WTC11 (cell line): ENCODE data around the gene TMEM243. TPM values are rescaled to one million over a fixed set of nuclear protein-coding genes. Genes with fewer than 3 reads are reported as not detected.

ENCODE experiments used
- ATAC-seq: fragments of 200-7000 bp; cut with Tn5 transposase; 2 replicates; pipeline ENCODE4 v1.10.0; 2021; ENCODE audit warnings: mild to moderate bottlenecking, moderate library complexity
- CTCF ChIA-PET: fragments of 300-600 bp; sonication (Branson Sonifier 250); formaldehyde crosslinking; loops from one replicate; lab custom pipeline; 2021; ENCODE audit warnings: antibody characterized with exemption; lab: Charles Lee
- POLR2A ChIA-PET: fragments of 350-600 bp; sonication (Branson Sonifier 250); formaldehyde crosslinking; loops from one replicate; lab custom pipeline; 2021; ENCODE audit warnings: antibody characterized with exemption; lab: Charles Lee
- DNase-seq: peaks from one replicate; pipeline ENCODE4 v3.0.0; 2021; ENCODE audit warnings: low spot score
- H3K27ac Mint-ChIP-seq: 2 replicates; pipeline ENCODE4 v1.8.0; 2021; ENCODE audit warnings: mixed read lengths
- H3K27me3 Mint-ChIP-seq: 2 replicates; pipeline ENCODE4 v1.8.0; 2021; ENCODE audit warnings: low read depth, mild to moderate bottlenecking, moderate library complexity, mixed read lengths
- H3K36me3 Mint-ChIP-seq: 2 replicates; pipeline ENCODE4 v1.8.0; 2021; ENCODE audit warnings: mixed read lengths
- H3K4me1 Mint-ChIP-seq: 2 replicates; pipeline ENCODE4 v1.8.0; 2022; ENCODE audit warnings: mixed read lengths
- H3K4me3 Mint-ChIP-seq: 2 replicates; pipeline ENCODE4 v1.8.0; 2021; ENCODE audit warnings: mild to moderate bottlenecking, moderate library complexity, mixed read lengths
- H3K9me3 Mint-ChIP-seq: 2 replicates; pipeline ENCODE4 v1.8.0; 2021; ENCODE audit warnings: mixed read lengths
- ATF1 ChIP-seq: sonication (generic); formaldehyde crosslinking; IDR thresholded peaks from 2 replicates; pipeline ENCODE4 v1.8.1; 2023; ENCODE audit warnings: mild to moderate bottlenecking, moderate library complexity, missing genetic modification reagents
- FOXK1 ChIP-seq: sonication (generic); formaldehyde crosslinking; IDR thresholded peaks from 2 replicates; pipeline ENCODE4 v1.8.0; 2022; ENCODE audit warnings: mild to moderate bottlenecking, moderate library complexity, missing genetic modification reagents
- FOXP4 ChIP-seq: sonication (generic); formaldehyde crosslinking; IDR thresholded peaks from 2 replicates; pipeline ENCODE4 v1.8.0; 2022; ENCODE audit warnings: mild to moderate bottlenecking, missing genetic modification reagents
- NFE2L1 ChIP-seq: sonication (generic); formaldehyde crosslinking; IDR thresholded peaks from 2 replicates; pipeline ENCODE4 v1.8.1; 2023; ENCODE audit warnings: missing genetic modification reagents
- NFYB ChIP-seq: sonication (generic); formaldehyde crosslinking; conservative IDR thresholded peaks from 2 replicates; pipeline ENCODE4 v1.8.0; 2022; ENCODE audit warnings: low read depth, missing genetic modification reagents
- SP1 ChIP-seq: sonication (generic); formaldehyde crosslinking; conservative IDR thresholded peaks from 2 replicates; pipeline ENCODE4 v1.8.1; 2022; ENCODE audit warnings: missing genetic modification reagents
- ZBTB21 ChIP-seq: sonication (generic); formaldehyde crosslinking; IDR thresholded peaks from 2 replicates; pipeline ENCODE4 v1.8.1; 2023; ENCODE audit warnings: mild to moderate bottlenecking, missing genetic modification reagents, borderline replicate concordance
- ZNF121 ChIP-seq: sonication (generic); formaldehyde crosslinking; IDR thresholded peaks from 2 replicates; pipeline ENCODE4 v1.8.0; 2023; ENCODE audit warnings: missing genetic modification reagents
- ZNF423 ChIP-seq: fragments of 250-450 bp; sonication (Bioruptor Pico); IDR thresholded peaks from 2 replicates; pipeline ENCODE4 v2.1.2; 2022; ENCODE audit warnings: mild to moderate bottlenecking, moderate library complexity
- ZNF671 ChIP-seq: fragments of 250-450 bp; sonication (Bioruptor Pico); IDR thresholded peaks from 2 replicates; pipeline ENCODE4 v1.8.0; 2021; ENCODE audit warnings: mild to moderate bottlenecking
- total RNA-seq: library from RNA; stranded (reverse); gene quantifications from 3 replicates; pipeline ENCODE4 v1.2.3, GENCODE V29; 2021
- TF ChIP-seq, protein P1 (sequence below): fragments of 250-450 bp; sonication (Bioruptor Pico); IDR thresholded peaks from 2 replicates; pipeline ENCODE4 v1.9.0; 2021; ENCODE audit warnings: mild to moderate bottlenecking
- TF ChIP-seq, protein P2 (sequence below): fragments of 250-450 bp; sonication (Bioruptor Pico); IDR thresholded peaks from 2 replicates; pipeline ENCODE4 v2.1.2; 2022; ENCODE audit warnings: mild to moderate bottlenecking, moderate library complexity
- TF ChIP-seq, protein P3 (sequence below): sonication (generic); formaldehyde crosslinking; conservative IDR thresholded peaks from 2 replicates; pipeline ENCODE4 v1.8.1; 2022; ENCODE audit warnings: mild to moderate bottlenecking, missing genetic modification reagents
- TF ChIP-seq, protein P4 (sequence below): sonication (generic); formaldehyde crosslinking; IDR thresholded peaks from 2 replicates; pipeline ENCODE4 v1.8.1; 2022; ENCODE audit warnings: missing genetic modification reagents, borderline replicate concordance
- TF ChIP-seq, protein P5 (sequence below): sonication (generic); formaldehyde crosslinking; IDR thresholded peaks from 2 replicates; pipeline ENCODE4 v1.8.0; 2023; ENCODE audit warnings: missing genetic modification reagents, mild to moderate bottlenecking, borderline replicate concordance

TMEM243 gene
- total RNA-seq, 1 experiment from 2014 or later, result 29.0 TPM

DNA sequence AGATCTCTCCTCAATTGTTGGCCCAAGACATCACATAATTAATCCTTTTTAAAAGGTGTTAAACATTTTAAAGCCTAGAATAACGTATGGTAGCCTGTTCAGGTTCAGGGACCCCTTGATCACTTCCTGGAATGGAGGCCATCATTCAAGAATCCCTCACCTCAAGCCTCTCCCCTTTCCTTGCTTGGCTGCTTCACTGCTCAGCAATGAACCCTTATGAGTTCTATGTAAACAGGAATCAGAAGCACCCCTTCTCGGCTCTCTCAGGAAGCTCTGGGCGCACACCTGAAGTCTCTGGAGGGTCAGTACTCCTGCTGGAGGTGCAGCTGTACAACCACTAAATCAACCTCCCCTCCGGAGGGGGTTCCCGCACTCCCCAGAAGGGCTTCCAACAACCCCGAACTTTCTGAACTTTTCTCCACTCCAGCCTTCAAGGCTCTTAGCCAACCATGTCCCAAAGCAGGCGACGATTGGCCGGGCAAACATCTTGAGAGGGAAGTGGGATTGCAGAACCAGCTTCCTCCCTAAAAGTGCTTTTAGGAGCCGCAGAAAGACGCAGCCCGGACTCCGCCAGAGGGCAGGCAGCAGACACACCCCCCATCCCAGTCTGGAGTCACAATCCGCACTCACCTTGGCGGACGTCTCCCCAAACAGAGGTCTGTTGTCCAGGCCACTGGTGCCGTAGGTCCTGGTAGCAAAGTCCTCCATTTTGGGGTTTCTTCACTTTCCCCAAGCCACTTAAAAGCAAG, 562 bp downstream of the TMEM243 start:
- Mint-ChIP-seq H3K27ac (peak overlapping the region; percentile 58; the same call in 1 of the 2 replicates), H3K9me3 (no peaks in the 10 kb centered on the region), H3K4me3 (peak overlapping the region; percentile 93), H3K4me1 (peaks cover 23% of the 10 kb centered on the region), H3K36me3 (peaks cover 21% of the 10 kb centered on the region), H3K27me3 (no peaks in the 10 kb centered on the region)
- peak; percentile 66 for ATAC-seq
- ChIA-PET POLR2A (interaction anchor here (2.6 kb wide), 1 partner anchor 67 kb away, joined by 24 read pairs; the partner anchor contains the start of gene DMTF1), CTCF (interaction anchor here (0.6 to 2.3 kb wide), 4 partner anchors 64 to 292 kb away, joined by 3 to 7 read pairs (median 6); partner anchors contain the start of gene DMTF1)
- TF ChIP-seq, protein P1, sequence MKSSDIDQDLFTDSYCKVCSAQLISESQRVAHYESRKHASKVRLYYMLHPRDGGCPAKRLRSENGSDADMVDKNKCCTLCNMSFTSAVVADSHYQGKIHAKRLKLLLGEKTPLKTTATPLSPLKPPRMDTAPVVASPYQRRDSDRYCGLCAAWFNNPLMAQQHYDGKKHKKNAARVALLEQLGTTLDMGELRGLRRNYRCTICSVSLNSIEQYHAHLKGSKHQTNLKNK (CRISPR knock-in tag), result no peak
- TF ChIP-seq, protein P2, sequence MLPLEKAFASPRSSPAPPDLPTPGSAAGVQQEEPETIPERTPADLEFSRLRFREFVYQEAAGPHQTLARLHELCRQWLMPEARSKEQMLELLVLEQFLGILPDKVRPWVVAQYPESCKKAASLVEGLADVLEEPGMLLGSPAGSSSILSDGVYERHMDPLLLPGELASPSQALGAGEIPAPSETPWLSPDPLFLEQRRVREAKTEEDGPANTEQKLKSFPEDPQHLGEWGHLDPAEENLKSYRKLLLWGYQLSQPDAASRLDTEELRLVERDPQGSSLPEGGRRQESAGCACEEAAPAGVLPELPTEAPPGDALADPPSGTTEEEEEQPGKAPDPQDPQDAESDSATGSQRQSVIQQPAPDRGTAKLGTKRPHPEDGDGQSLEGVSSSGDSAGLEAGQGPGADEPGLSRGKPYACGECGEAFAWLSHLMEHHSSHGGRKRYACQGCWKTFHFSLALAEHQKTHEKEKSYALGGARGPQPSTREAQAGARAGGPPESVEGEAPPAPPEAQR (CRISPR knock-in tag), result no peak
- peak; percentile 43; the same call in 1 of the 2 replicates for TF ChIP-seq FOXK1 (CRISPR knock-in tag)
- TF ChIP-seq NFE2L1 (CRISPR knock-in tag), result 0 out of 2 replicates have a peak, but pooled peaks have one; percentile 68
- no peak for TF ChIP-seq FOXP4 (CRISPR knock-in tag)
- TF ChIP-seq SP1 (CRISPR knock-in tag), result peak; percentile 66; the same call in 1 of the 2 replicates
- TF ChIP-seq ZBTB21 (CRISPR knock-in tag), result no peak
- TF ChIP-seq ZNF671 (CRISPR knock-in tag), result no peak
- TF ChIP-seq ZNF121, result no peak
- TF ChIP-seq, protein P3, sequence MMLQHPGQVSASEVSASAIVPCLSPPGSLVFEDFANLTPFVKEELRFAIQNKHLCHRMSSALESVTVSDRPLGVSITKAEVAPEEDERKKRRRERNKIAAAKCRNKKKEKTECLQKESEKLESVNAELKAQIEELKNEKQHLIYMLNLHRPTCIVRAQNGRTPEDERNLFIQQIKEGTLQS (CRISPR knock-in tag), result no peak
- TF ChIP-seq ATF1 (CRISPR knock-in tag), result no peak
- no peak for TF ChIP-seq NFYB (CRISPR knock-in tag)
- TF ChIP-seq ZNF423 (CRISPR knock-in tag), result no peak
- TF ChIP-seq, protein P4, sequence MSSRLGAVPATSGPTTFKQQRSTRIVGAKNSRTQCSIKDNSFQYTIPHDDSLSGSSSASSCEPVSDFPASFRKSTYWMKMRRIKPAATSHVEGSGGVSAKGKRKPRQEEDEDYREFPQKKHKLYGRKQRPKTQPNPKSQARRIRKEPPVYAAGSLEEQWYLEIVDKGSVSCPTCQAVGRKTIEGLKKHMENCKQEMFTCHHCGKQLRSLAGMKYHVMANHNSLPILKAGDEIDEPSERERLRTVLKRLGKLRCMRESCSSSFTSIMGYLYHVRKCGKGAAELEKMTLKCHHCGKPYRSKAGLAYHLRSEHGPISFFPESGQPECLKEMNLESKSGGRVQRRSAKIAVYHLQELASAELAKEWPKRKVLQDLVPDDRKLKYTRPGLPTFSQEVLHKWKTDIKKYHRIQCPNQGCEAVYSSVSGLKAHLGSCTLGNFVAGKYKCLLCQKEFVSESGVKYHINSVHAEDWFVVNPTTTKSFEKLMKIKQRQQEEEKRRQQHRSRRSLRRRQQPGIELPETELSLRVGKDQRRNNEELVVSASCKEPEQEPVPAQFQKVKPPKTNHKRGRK (CRISPR knock-in tag), result no peak
- TF ChIP-seq, protein P5, sequence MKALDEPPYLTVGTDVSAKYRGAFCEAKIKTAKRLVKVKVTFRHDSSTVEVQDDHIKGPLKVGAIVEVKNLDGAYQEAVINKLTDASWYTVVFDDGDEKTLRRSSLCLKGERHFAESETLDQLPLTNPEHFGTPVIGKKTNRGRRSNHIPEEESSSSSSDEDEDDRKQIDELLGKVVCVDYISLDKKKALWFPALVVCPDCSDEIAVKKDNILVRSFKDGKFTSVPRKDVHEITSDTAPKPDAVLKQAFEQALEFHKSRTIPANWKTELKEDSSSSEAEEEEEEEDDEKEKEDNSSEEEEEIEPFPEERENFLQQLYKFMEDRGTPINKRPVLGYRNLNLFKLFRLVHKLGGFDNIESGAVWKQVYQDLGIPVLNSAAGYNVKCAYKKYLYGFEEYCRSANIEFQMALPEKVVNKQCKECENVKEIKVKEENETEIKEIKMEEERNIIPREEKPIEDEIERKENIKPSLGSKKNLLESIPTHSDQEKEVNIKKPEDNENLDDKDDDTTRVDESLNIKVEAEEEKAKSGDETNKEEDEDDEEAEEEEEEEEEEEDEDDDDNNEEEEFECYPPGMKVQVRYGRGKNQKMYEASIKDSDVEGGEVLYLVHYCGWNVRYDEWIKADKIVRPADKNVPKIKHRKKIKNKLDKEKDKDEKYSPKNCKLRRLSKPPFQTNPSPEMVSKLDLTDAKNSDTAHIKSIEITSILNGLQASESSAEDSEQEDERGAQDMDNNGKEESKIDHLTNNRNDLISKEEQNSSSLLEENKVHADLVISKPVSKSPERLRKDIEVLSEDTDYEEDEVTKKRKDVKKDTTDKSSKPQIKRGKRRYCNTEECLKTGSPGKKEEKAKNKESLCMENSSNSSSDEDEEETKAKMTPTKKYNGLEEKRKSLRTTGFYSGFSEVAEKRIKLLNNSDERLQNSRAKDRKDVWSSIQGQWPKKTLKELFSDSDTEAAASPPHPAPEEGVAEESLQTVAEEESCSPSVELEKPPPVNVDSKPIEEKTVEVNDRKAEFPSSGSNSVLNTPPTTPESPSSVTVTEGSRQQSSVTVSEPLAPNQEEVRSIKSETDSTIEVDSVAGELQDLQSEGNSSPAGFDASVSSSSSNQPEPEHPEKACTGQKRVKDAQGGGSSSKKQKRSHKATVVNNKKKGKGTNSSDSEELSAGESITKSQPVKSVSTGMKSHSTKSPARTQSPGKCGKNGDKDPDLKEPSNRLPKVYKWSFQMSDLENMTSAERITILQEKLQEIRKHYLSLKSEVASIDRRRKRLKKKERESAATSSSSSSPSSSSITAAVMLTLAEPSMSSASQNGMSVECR (CRISPR knock-in tag), result peak; percentile 1; the same call in 1 of the 2 replicates
- peak; percentile 65 for DNase-seq
